ENCODE results near the gene DOK6.

DOK6 gene

GRCh38 chr18:69697069-69697468, 296.4 kb downstream of the DOK6 start:
- no peak for DNase-seq

GRCh38 chr18:69697689-69698088, 297.0 kb downstream of the DOK6 start:
- DNase-seq, result no peak

- no peak for DNase-seq
Observed at GRCh38 chr18:69701305-69701704, 300.6 kb downstream of the DOK6 start.

GRCh38 chr18:69703461-69703860, 302.8 kb downstream of the DOK6 start:
- no peak for DNase-seq

GRCh38 chr18:69705987-69706386, 305.3 kb downstream of the DOK6 start:
- no peak for DNase-seq

GRCh38 chr18:69708844-69709243, 308.2 kb downstream of the DOK6 start:
- DNase-seq, result no peak

- no peak for DNase-seq
Observed at GRCh38 chr18:69715191-69715795, 314.6 kb downstream of the DOK6 start.

GRCh38 chr18:69717586-69717985, 316.9 kb downstream of the DOK6 start:
- no peak for DNase-seq

GRCh38 chr18:69718912-69719547, 318.3 kb downstream of the DOK6 start:
- no peak for DNase-seq

- DNase-seq, result no peak
Observed at GRCh38 chr18:69720422-69720821, 319.7 kb downstream of the DOK6 start.

- DNase-seq, result no peak
Observed at GRCh38 chr18:69723434-69723833, 322.7 kb downstream of the DOK6 start.

GRCh38 chr18:69725009-69725408, 324.3 kb downstream of the DOK6 start:
- DNase-seq, result no peak

GRCh38 chr18:69725855-69726508, 325.3 kb downstream of the DOK6 start:
- DNase-seq, result no peak

- no peak for DNase-seq
Observed at GRCh38 chr18:69727912-69728572, 327.4 kb downstream of the DOK6 start.

- no peak for DNase-seq
Observed at GRCh38 chr18:69730664-69731063, 330.0 kb downstream of the DOK6 start.

GRCh38 chr18:69734536-69734935, 333.8 kb downstream of the DOK6 start:
- DNase-seq, result no peak

GRCh38 chr18:69736730-69737129, 336.0 kb downstream of the DOK6 start:
- no peak for DNase-seq

GRCh38 chr18:69737851-69738250, 337.2 kb downstream of the DOK6 start:
- no peak for DNase-seq

- DNase-seq, result no peak
Observed at GRCh38 chr18:69747388-69747787, 346.7 kb downstream of the DOK6 start.

GRCh38 chr18:69752737-69753380, 352.2 kb downstream of the DOK6 start:
- DNase-seq, result no peak

- no peak for DNase-seq
Observed at GRCh38 chr18:69754108-69754507, 353.4 kb downstream of the DOK6 start.

GRCh38 chr18:69755041-69755440, 354.4 kb downstream of the DOK6 start:
- DNase-seq, result no peak

- no peak for DNase-seq
Observed at GRCh38 chr18:69755856-69756496, 355.3 kb downstream of the DOK6 start.
